H1 (cell line): ENCODE data around the gene C21orf91. TPM values are rescaled to one million over a fixed set of nuclear protein-coding genes. Genes with fewer than 3 reads are reported as not detected.

Experiments used
- CTCF ChIA-PET: fragments of 300-600 bp; sonication (Branson Sonifier 250); formaldehyde crosslinking; loops from one replicate; lab custom pipeline; 2021; ENCODE audit not compliant: partially characterized antibody; lab: Charles Lee
- POLR2A ChIA-PET: fragments of 300-600 bp; sonication (Branson Sonifier 250); formaldehyde crosslinking; loops from one replicate; lab custom pipeline; 2021; ENCODE audit warnings: inconsistent platforms; ENCODE audit not compliant: partially characterized antibody; lab: Charles Lee
- DNase-seq, 2 experiments: peaks; one replicate each; pipeline versions ENCODE4 v3.0.0 to v3.0.0-alpha.2; 2010 to 2022; ENCODE audit warnings: low spot score in 2 of 2, low read depth in 1 of 2, mixed read lengths in 1 of 2
- FAIRE-seq: peaks from 2 replicates; lab custom pipeline; 2011; peaks lifted over from hg19 to GRCh38; lab: Jason Lieb, UNC
- H2AFZ ChIP-seq: 2 replicates; pipeline ENCODE4 v1.8.1; 2012; ENCODE audit warnings: low read length, inconsistent platforms
- H2AK5ac ChIP-seq: 2 replicates; pipeline ENCODE4 v1.6.1; 2013; ENCODE audit warnings: low read depth, low read length
- H2BK120ac ChIP-seq: replicated peaks from 2 replicates; pipeline ENCODE3; 2013; ENCODE audit warnings: low read depth, low read length, inconsistent platforms
- H2BK12ac ChIP-seq: 2 replicates; pipeline ENCODE4 v1.6.1; 2013; ENCODE audit warnings: low read depth, low read length
- H2BK15ac ChIP-seq: 2 replicates; pipeline ENCODE4 v1.6.1; 2013; ENCODE audit warnings: low read length
- H2BK20ac ChIP-seq: 2 replicates; pipeline ENCODE4 v1.6.1; 2013; ENCODE audit warnings: low read length
- H2BK5ac ChIP-seq: 2 replicates; pipeline ENCODE4 v1.6.1; 2013; ENCODE audit warnings: low read depth, low read length
- H3K14ac ChIP-seq: 2 replicates; pipeline ENCODE4 v1.6.1; 2013; ENCODE audit warnings: inconsistent platforms; ENCODE audit not compliant: insufficient read length
- H3K18ac ChIP-seq: 2 replicates; pipeline ENCODE4 v1.6.1; 2013; ENCODE audit warnings: low read length; ENCODE audit errors: extremely low read depth
- H3K23ac ChIP-seq: 2 replicates; pipeline ENCODE4 v1.6.1; 2013; ENCODE audit warnings: inconsistent platforms; ENCODE audit not compliant: insufficient read length
- H3K23me2 ChIP-seq: 2 replicates; pipeline ENCODE4 v1.6.1; 2013; ENCODE audit warnings: low read depth, low read length
- H3K27ac ChIP-seq: 2 replicates; pipeline ENCODE4 v1.6.1; 2011; ENCODE audit warnings: low read depth, low read length, inconsistent platforms
- H3K27me3 ChIP-seq, 4 experiments: replicated peaks in 1 of 4; 1 replicate in 1 of 4; 2 replicates in 3 of 4; pipeline versions ENCODE4 v1.6.1 to v1.8.1; 2011 to 2013; ENCODE audit warnings: low read length in 3 of 4, mild to moderate bottlenecking in 3 of 4, inconsistent platforms in 2 of 4, mixed read lengths in 2 of 4, moderate library complexity in 1 of 4; ENCODE audit not compliant: control insufficient read depth in 3 of 4, insufficient read depth in 3 of 4; ENCODE audit errors: extremely low read depth in 1 of 4
- H3K36me3 ChIP-seq, 4 experiments: 2 replicates each; pipeline versions ENCODE4 v1.6.1 to v1.8.1; 2011 to 2013; ENCODE audit warnings: mild to moderate bottlenecking in 4 of 4, low read length in 3 of 4, moderate library complexity in 2 of 4, control low read depth in 1 of 4, inconsistent platforms in 1 of 4; ENCODE audit not compliant: insufficient read depth in 4 of 4, control insufficient read depth in 2 of 4
- H3K4ac ChIP-seq: replicated peaks from 2 replicates; pipeline ENCODE3; 2013; ENCODE audit warnings: low read length, low read depth, mixed read lengths, inconsistent platforms; ENCODE audit not compliant: insufficient read length
- H3K4me1 ChIP-seq, 4 experiments: replicated peaks in 1 of 4; 1 replicate in 1 of 4; 2 replicates in 3 of 4; pipeline versions ENCODE4 v1.6.1 to v1.8.1; 2011 to 2013; ENCODE audit warnings: low read length in 3 of 4, inconsistent platforms in 2 of 4, mixed read lengths in 1 of 4; ENCODE audit not compliant: insufficient read depth in 4 of 4, control insufficient read depth in 3 of 4
- H3K4me2 ChIP-seq, 2 experiments: 2 replicates each; pipeline versions ENCODE4 v1.6.1 to v1.8.1; 2011 to 2013; ENCODE audit warnings: low read depth in 2 of 2, low read length in 2 of 2, control low read depth in 1 of 2, inconsistent platforms in 1 of 2, mild to moderate bottlenecking in 1 of 2; ENCODE audit not compliant: insufficient read depth in 1 of 2
- H3K4me3 ChIP-seq, 4 experiments: fragments of 200-600, 300-600 bp in 1 of 4; sonication (generic), shearing (Covaris generic), sonication (Bioruptor Twin) in 1 of 4; 2 replicates each; pipeline versions ENCODE4 v1.5.1 to v1.8.1; 2011 to 2016; ENCODE audit warnings: low read length in 4 of 4, low read depth in 3 of 4, control low read depth in 2 of 4, inconsistent platforms in 2 of 4, mild to moderate bottlenecking in 2 of 4, mixed read lengths in 1 of 4, moderate library complexity in 1 of 4; ENCODE audit not compliant: insufficient read depth in 2 of 4; ENCODE audit errors: extremely low read depth in 1 of 4
- H3K56ac ChIP-seq: replicated peaks from 2 replicates; pipeline ENCODE3; 2013; ENCODE audit warnings: low read depth, mild to moderate bottlenecking, mixed read lengths, low read length, inconsistent platforms; ENCODE audit not compliant: insufficient read length
- H3K79me1 ChIP-seq: 2 replicates; pipeline ENCODE4 v1.6.1; 2013; ENCODE audit warnings: low read depth, low read length, control low read depth
- H3K79me2 ChIP-seq, 2 experiments: 2 replicates each; pipeline versions ENCODE4 v1.6.1 to v1.8.1; 2012 to 2013; ENCODE audit warnings: low read length in 2 of 2, mild to moderate bottlenecking in 2 of 2, inconsistent platforms in 1 of 2; ENCODE audit not compliant: insufficient read depth in 2 of 2, control insufficient read depth in 1 of 2
- H3K9ac ChIP-seq, 4 experiments: replicated peaks in 1 of 4; 1 replicate in 1 of 4; 2 replicates in 3 of 4; pipeline versions ENCODE4 v1.6.1 to v1.8.1; 2011 to 2013; ENCODE audit warnings: low read depth in 3 of 4, low read length in 3 of 4, control low read depth in 2 of 4, mild to moderate bottlenecking in 2 of 4, moderate library complexity in 2 of 4, inconsistent platforms in 1 of 4; ENCODE audit errors: extremely low read depth in 1 of 4
- H3K9me3 ChIP-seq, 2 experiments: 2 replicates each; pipeline versions ENCODE4 v1.6.1 to v1.8.1; 2012 to 2013; ENCODE audit warnings: mild to moderate bottlenecking in 2 of 2, moderate library complexity in 2 of 2, control low read depth in 1 of 2, inconsistent platforms in 1 of 2, low read depth in 1 of 2, low read length in 1 of 2, mixed read lengths in 1 of 2; ENCODE audit not compliant: insufficient read depth in 2 of 2
- H4K20me1 ChIP-seq, 2 experiments: replicated peaks in 1 of 2; 2 replicates each; pipeline versions ENCODE3 to v1.8.1; 2011 to 2013; ENCODE audit warnings: inconsistent platforms in 2 of 2, low read length in 2 of 2, mild to moderate bottlenecking in 1 of 2; ENCODE audit not compliant: insufficient read depth in 2 of 2, control insufficient read depth in 1 of 2
- H4K5ac ChIP-seq: 2 replicates; pipeline ENCODE4 v1.6.1; 2013; ENCODE audit warnings: low read length, low read depth, mixed read lengths, inconsistent platforms; ENCODE audit not compliant: insufficient read length
- H4K8ac ChIP-seq: 2 replicates; pipeline ENCODE4 v1.8.0; 2013; ENCODE audit warnings: mild to moderate bottlenecking, moderate library complexity, low read length, inconsistent platforms; ENCODE audit not compliant: insufficient read depth; ENCODE audit errors: extremely low read depth
- H4K91ac ChIP-seq: replicated peaks from 2 replicates; pipeline ENCODE3; 2013; ENCODE audit warnings: low read length, mixed read lengths, inconsistent platforms; ENCODE audit not compliant: insufficient read length
- BRCA1 ChIP-seq: IDR thresholded peaks from 2 replicates; pipeline ENCODE4 v1.6.1; 2012; ENCODE audit warnings: low read depth, low read length, improper control_type of control experiment
- CTBP2 ChIP-seq: IDR thresholded peaks from 2 replicates; pipeline ENCODE4 v1.7.0; 2011; ENCODE audit warnings: borderline replicate concordance, mild to moderate bottlenecking, moderate library complexity, mixed read lengths, low read length; ENCODE audit not compliant: insufficient read depth, insufficient read length
- KDM5A ChIP-seq: fragments of 200-600 bp; IDR thresholded peaks from 2 replicates; pipeline ENCODE4 v1.7.1; 2012; ENCODE audit warnings: mild to moderate bottlenecking, low read length, inconsistent platforms, mixed read lengths
- RNF2 ChIP-seq: fragments of 200-900, 300-1000 bp; sonication (generic); IDR thresholded peaks from 2 replicates; pipeline ENCODE4 v1.7.1; 2016; ENCODE audit warnings: borderline replicate concordance, low read depth, mild to moderate bottlenecking, antibody characterized with exemption, low read length; ENCODE audit not compliant: poor library complexity, severe bottlenecking; ENCODE audit errors: missing control alignments
- SAP30 ChIP-seq: fragments of 300-600 bp; sonication (generic); IDR thresholded peaks from 2 replicates; pipeline ENCODE4 v1.7.1; 2012; ENCODE audit warnings: low read length, moderate library complexity, mild to moderate bottlenecking, inconsistent platforms; ENCODE audit not compliant: insufficient read depth, insufficient replicate concordance
- USF2 ChIP-seq: IDR thresholded peaks from 2 replicates; pipeline ENCODE4 v1.6.1; 2011; ENCODE audit warnings: low read length, improper control_type of control experiment
- YY1 ChIP-seq: IDR thresholded peaks from 2 replicates; pipeline ENCODE4 v1.6.1; 2011; ENCODE audit warnings: low read depth, mild to moderate bottlenecking, low read length
- WGBS, 2 experiments: shearing (Covaris generic) in 1 of 2; methylation state at CpG; one replicate each; pipeline versions ENCODE4 v1.1.6 to v1.1.7; 2013 to 2015; ENCODE audit warnings: low lambda C conversion rate in 2 of 2, mixed read lengths in 2 of 2, inconsistent platforms in 1 of 2, low coverage in 1 of 2, missing lambda C conversion rate in 1 of 2; ENCODE audit not compliant: insufficient replicate concordance in 2 of 2, insufficient coverage in 1 of 2, insufficient read length in 1 of 2; ENCODE audit errors: extremely low coverage in 1 of 2, missing lambda C conversion rate in 1 of 2; 5-methylcytosine and 5-hydroxymethylcytosine counted together
- polyA plus RNA-seq, 7 experiments: library from polyadenylated mRNA; depleted of rRNA in 3 of 7; stranded (reverse) in 5 of 7; unstranded in 2 of 7; fragments of >200 nt in 5 of 7; fragments of 200-250 nt in 2 of 7; gene quantifications; 1 replicate in 5 of 7; 2 replicates in 1 of 7; 4 replicates in 1 of 7; pipeline versions ENCODE4 v1.2.1 to v1.2.3, GENCODE V29; 2011 to 2013; ENCODE audit warnings: missing spikeins in 2 of 7, mixed read lengths in 2 of 7
- total RNA-seq: library from RNA; stranded (reverse); fragmentation: NEBNext Ultra II Directional; extraction: Animal tissue kit (Norgen Biotek cat#: 25700); gene quantifications from 2 replicates; pipeline ENCODE4 v1.2.1, GENCODE V29; 2021
- TF ChIP-seq, protein P1 (sequence below), 3 experiments: IDR thresholded peaks; 1 replicate in 2 of 3; 2 replicates in 1 of 3; pipeline versions ENCODE4 v1.5.1 to v1.6.1; 2011; ENCODE audit warnings: low read length in 3 of 3, mild to moderate bottlenecking in 3 of 3, inconsistent platforms in 2 of 3, low read depth in 1 of 3, moderate library complexity in 1 of 3; ENCODE audit not compliant: insufficient read depth in 1 of 3; ENCODE audit errors: control extremely low read depth in 1 of 3

Gene C21orf91
- total and polyA plus RNA-seq, 2 of the 8 experiments (the other 6 are each of a cell fraction or from before 2014, with no cell fraction given) = 4.9 to 33.6 TPM

- Histone ChIP-seq H2BK20ac (no peak overlapping the region), H3K79me2 (peaks cover 2 to 12% of the 10 kb centered on the region in 2 experiments; a peak in 1 of 4 replicates), H3K56ac (no peak overlapping the region), H2AK5ac (no peak overlapping the region), H2BK15ac (no peak overlapping the region), H4K20me1 (no peaks in the 10 kb centered on the region), H3K36me3 (peaks cover 11 to 56% (median 37%) of the 10 kb centered on the region in 4 experiments), H4K91ac (no peak overlapping the region), H3K9ac (no peak overlapping the region), H4K5ac (no peak overlapping the region), H3K4ac (no peak overlapping the region), H3K27me3 (no peaks in the 10 kb centered on the region), H3K18ac (no peak overlapping the region), H2BK120ac (no peak overlapping the region), H3K27ac (no peak overlapping the region), H3K23ac (no peak overlapping the region), H3K4me3 (no peak overlapping the region), H3K4me2 (no peak overlapping the region), H2AFZ (no peak overlapping the region), H3K14ac (no peak overlapping the region), H3K79me1 (no peaks in the 10 kb centered on the region), H3K23me2 (no peaks in the 10 kb centered on the region), H4K8ac (no peak overlapping the region), H3K9me3 (peaks cover 19 to 30% of the 10 kb centered on the region in 2 experiments), H3K4me1 (no peaks in the 10 kb centered on the region), H2BK5ac (no peak overlapping the region), H2BK12ac (no peak overlapping the region)
- DNase-seq = no peak
- FAIRE-seq = no peak
- CTCF ChIA-PET = interaction anchor here (0.9 to 1.1 kb wide), 2 partner anchors 12 to 119 kb away, joined by 3 to 4 read pairs; no protein-coding TSS in a partner anchor
- 94% methylated on average over 4 of the region's 4 CpGs; no CpG with 5 or more reads in 1 of the 2 experiments for WGBS, 2 experiments
- POLR2A ChIA-PET = interaction anchor here (1.3 to 2.3 kb wide), 2 partner anchors 10 to 12 kb away, joined by 5 to 6 read pairs; no protein-coding TSS in a partner anchor
- TF ChIP-seq, protein P1, sequence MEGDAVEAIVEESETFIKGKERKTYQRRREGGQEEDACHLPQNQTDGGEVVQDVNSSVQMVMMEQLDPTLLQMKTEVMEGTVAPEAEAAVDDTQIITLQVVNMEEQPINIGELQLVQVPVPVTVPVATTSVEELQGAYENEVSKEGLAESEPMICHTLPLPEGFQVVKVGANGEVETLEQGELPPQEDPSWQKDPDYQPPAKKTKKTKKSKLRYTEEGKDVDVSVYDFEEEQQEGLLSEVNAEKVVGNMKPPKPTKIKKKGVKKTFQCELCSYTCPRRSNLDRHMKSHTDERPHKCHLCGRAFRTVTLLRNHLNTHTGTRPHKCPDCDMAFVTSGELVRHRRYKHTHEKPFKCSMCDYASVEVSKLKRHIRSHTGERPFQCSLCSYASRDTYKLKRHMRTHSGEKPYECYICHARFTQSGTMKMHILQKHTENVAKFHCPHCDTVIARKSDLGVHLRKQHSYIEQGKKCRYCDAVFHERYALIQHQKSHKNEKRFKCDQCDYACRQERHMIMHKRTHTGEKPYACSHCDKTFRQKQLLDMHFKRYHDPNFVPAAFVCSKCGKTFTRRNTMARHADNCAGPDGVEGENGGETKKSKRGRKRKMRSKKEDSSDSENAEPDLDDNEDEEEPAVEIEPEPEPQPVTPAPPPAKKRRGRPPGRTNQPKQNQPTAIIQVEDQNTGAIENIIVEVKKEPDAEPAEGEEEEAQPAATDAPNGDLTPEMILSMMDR (IDR thresholded peaks at IDR 0.05; ENCODE audit: control extremely low read depth in 1 of 3, insufficient read depth in 1 of 3, low read depth in 1 of 3, low read length in 3 of 3) = no peak
- TF ChIP-seq CTBP2 (no peak), KDM5A (no peak), BRCA1 (no peak), USF2 (no peak), SAP30 (no peak), RNF2 (no peak), YY1 (no peak)
These were observed 13.2 kb downstream of the C21orf91 start for GRCh38 chr21:17805966-17806365.
